ENCODE data around the gene KCNC3.

DNA sequence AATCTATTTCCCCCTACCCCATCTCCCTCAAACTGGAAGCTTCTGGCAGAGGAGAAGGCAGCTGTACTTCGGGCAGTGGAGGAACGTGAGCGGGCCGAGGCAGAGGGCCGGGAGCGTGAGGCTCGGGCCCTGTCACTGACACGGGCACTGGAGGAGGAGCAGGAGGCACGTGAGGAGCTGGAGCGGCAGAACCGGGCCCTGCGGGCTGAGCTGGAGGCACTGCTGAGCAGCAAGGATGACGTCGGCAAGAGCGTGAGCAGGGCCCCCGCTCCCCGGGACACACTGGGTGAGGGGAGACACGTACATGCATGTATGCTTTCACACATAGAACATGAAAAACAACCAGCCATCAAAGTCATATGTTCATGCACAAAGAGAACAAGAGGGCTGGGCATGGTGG is 42.7 kb downstream of the KCNC3 start:
- no peak for TF ChIP-seq CTCF (IDR thresholded peaks at IDR 0.05; ENCODE audit: low read length)
- no peak for TF ChIP-seq EZH2 (IDR thresholded peaks at IDR 0.05; ENCODE audit: borderline replicate concordance, low read length)
